Measurements from ENCODE around the gene SORBS1.
A peak's percentile ranks its signal among the peaks of the same experiment; 100 is the strongest.

SORBS1 gene

DNA sequence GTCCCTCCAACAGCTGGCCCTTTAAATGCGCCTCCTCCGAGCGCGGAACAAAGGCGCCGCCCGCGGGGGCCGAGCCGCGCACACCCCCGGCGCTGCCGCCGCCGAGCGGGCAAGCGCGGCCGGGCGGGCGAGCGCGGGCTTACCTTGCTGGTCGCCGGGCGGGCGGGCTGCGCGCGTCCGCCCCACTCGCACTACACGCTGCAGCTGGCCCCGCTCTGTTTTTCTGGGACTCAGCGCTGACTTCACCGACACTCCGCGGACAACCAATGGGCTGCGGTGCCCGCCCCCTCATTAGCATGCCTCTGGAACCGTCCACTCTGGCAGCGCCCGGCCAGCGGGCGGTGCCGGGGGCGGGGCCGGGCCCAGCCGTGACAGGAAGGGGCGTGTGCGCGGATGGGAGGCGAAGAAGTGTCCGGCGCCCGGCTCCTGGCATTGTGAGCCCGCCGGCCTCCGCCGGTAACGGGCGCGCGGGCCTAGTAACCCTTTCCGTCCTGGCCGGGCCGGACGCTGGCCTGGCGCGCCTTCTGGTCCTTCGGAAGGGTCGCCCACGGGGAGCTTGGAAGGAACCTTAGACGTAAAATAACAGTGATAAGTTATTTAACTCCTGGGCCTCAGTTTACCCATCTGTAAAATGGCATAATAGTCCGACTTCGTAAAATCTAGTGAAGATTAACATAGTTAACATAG lies at the start of gene SORBS1:
TSS of gene SORBS1 (minus strand) at position 195 of the 687 bp plus-strand sequence. CDS start 120,236 bp downstream, outside the sequence.
- peak; percentile 96 for DNase-seq

DNA sequence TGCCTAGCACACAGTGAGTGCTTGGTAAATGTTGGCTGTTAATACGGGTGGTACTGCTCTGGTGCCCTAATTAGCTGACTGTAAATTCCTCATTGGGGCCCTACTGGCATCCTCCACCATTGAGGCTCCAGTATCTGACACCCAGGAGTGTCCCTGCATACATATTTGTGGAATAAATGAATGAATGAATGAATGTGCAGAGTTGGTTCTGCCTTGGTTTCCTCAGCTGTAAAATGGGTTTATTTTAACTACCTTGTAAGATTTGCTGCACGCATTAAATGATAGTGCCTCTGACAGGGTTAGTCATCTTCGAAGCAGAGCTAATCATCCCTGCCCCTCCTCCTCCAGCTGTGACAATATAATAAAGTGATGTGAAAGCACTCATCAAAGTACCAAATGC lies 49.6 kb upstream of the SORBS1 start:
- no peak for DNase-seq

DNA sequence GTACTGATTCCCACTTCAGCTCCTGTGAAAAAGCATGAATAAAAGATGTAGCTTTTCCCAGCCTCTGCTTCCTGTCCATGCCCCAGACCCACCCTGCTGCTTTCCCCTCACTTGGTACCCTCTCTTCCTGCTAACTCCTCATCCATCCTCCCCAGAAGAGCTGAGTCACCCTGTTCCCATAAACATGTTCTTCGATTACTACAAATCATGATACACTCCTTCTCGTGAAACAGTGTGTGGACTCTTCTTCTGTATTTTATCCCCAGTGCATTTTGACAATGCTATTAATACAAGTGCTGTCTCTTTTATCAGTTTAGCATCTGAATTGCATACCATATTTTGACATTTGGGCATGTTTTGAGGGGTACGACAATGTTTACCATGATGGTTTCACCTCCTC lies 45.8 kb upstream of the SORBS1 start:
- DNase-seq: no peak

DNA sequence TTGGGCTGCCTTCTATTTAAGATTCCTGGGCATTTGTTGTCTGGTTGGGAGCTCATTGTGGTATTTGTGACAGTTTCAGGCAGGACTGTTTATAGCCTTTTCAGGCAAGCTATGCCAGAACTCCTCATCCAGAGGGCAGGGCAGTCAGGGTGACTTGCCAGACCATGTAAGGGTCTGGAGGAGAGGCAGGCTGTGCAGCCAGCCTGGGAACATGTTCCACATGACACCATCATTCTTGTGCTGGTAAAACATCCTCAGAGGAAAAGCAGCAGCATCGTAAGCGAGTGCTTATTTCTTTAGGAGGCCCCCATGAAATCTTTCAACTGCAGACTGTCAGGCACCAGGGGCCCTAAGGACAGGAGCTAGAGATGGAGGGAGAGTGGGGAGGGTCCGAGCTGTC lies 44.0 kb upstream of the SORBS1 start:
- DNase-seq: no peak

DNA sequence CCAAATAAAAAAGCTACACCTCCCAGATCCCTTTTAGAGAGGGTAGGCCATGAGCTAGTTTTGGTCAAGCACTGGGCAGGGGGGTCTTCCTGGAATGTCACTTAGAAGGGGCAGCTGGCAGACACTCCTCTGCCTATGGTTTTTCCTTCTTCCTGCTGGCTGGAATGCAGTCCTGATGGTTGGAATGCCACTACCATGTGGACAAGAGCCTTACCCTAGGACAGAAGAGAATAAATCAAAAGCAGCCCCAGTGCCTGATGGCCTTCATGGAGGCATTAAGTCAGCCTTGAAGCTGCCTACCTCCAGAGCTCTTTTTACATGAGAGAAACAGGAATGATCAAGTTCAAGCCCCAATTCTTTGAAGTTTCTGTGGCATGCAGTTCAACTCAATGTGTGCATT lies 43.5 kb upstream of the SORBS1 start:
- no peak for DNase-seq

DNA sequence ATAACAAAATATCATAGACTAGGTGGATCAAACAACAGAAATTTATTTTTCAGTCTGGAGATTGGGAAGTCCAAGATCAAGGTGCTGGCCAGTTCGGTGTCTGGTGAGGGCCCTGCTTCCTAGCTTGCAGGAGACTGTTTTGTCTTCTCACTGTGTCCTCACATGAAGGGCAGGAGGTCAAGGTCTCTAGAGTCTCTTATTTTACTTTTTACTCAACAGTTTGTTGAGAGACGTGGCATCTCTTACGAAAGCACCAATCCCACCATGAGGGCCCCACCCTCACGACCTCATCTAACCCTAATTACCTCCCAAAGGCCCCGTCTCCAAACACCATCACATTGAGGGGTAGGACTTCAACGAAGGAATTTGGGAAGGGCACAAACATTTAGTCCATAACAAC lies 41.2 kb upstream of the SORBS1 start:
- DNase-seq: no peak

DNA sequence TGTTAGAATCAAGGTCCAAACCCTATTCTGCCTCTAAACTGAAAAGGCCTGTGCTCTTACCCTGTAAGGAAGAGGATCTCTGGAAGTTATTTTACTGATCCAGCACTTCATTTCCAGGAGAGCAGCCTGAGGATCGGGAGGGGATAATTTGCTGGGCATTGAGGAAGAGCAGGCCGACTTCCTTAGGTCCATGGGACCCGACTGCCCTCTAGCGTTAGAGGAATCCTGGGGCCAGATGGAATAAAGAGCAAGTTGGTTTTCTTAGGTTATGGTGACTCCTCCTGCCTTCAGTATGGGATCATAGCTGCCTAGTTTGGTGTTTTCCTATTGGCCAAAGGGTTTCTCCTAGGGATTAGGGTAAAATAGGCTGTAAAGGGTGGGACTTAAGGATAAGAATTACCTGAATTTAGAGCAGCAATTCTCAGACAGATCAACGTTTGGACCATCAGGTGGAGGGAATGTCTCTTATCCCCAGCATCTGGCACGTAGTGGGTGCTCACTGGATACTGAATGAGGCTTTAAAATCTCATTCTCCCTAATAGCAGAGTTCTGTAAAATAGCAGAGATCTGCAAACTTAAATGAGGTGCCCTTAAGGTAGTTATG lies 40.0 kb upstream of the SORBS1 start:
- DNase-seq: peak; percentile 62

DNA sequence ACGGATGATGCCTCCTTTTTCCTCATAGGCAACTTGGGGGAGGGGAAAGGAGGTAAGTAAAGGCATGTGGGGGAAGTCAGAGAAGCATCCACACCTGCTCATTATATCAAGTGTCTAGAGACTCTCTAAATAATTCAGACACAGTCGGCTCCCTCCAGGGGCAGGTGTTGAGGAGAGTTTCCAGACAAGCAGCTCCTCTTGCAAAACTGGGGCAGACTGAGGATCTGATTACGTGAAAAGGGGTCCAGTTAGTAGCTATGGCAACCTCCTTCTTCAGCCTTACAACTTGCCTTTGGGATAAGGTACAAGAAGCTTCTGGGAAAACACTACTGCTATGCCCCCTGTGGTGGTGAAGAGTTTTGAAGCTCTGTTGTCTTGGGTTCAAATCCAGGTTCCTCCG lies 39.0 kb upstream of the SORBS1 start:
- no peak for DNase-seq

DNA sequence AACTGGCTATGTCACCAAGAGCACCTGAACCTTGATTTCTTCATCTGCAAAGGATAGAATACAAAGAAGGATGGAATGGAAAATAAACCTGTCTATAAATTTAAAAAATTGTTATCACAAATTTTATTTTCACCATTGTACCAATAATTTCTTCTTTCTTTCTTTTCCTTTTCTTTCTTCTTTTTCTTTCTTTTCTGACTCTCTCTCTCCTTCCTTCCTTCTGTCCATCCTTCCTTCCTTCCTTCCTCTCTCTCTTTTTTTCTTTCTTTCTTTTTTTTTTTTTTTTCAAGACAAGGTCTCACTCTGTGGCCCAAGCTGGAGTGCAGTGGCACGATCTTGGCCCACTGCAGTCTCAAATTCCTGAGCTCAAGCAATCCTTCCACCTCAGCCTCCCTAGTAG lies 36.6 kb upstream of the SORBS1 start:
- no peak for DNase-seq

DNA sequence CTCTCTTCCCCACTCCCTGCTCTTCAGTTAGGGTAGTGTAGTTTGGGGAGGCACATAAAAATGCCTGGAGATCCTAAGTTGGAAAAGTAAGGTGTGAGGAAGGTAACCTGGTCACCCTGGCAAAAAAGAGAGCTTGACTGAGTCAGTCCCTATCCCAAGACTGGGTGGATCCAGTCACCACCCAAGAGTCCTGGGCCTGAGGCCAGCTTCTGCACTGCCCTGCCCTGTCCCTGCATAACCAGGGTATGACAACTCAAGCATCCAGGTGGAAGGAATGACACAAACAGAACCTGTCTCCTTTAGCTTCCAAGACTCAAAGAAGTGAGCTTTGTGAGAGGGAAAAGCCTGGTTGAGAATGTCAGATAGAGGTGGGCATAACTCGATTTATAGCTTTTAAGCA lies 26.9 kb upstream of the SORBS1 start:
- no peak for DNase-seq

DNA sequence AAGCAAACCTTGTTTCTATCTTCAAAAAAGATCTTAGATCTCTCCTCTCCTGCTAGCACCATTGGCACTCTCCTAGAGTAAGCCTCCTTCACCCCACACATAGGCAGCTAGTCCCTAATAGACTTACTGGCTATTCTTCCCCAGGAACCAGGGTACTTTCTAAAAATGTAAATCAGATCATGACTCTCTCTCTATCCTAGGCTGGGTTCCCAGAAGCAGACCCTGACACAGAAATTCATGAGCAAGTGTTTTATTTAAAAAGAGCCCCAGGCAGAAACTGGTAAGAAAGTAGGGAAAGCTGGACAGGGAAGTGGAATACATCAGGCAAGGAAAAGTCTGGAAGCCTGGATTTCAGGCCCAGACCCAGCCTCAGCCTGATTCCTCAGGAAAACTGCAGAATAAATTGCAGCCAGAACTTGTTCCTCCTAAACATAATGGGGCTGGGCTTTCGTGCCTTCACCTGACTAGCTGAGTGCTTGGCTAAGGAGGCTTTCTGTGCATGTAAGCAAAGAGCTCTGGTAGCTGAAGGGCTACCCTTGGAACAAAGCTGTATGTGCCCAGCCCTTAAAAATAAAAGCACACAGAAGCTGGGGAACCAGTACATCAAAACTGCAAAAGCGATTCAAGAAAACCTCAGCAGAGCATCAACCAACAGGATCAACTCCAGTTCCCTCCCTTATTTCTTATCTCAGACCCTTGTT lies 18.8 kb upstream of the SORBS1 start:
- no peak for DNase-seq

DNA sequence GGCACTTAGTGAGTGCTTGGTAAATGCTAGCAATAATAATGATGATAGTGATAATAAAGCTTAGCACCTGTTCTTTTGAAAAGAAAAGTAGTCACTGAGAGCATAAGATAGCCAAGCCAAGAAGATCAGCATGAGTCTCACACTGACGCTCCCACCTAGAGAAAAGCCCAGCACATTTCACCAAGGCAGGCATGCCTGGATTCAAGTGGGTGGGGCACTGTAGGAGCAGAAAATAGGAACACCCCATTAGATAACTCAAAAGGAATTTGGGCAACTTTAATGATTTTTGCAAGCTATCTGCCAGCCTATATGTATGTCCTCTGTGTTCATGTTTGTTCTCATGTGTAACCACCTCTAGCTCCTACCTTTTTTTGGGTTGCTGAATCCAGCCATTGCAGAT lies 18.1 kb upstream of the SORBS1 start:
- no peak for DNase-seq

DNA sequence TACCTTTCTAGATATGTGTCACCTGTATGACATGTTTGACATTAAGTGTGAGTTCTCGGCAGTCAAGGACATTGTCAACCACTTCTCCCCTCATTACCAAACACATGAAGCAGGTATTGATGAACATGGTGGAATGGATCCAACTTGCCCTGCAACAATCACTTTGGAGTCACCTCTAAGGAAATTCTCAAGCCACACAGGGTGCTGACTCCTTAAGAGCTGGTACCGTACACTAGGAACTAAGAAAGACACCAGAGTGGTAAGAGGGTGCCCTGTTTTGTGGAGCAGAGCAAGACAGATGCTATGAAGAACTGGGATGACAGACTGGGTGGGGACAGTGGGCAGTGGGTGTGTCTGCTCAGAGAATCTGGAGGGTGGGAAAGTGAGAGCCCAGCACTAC lies 17.4 kb upstream of the SORBS1 start:
- DNase-seq: no peak

DNA sequence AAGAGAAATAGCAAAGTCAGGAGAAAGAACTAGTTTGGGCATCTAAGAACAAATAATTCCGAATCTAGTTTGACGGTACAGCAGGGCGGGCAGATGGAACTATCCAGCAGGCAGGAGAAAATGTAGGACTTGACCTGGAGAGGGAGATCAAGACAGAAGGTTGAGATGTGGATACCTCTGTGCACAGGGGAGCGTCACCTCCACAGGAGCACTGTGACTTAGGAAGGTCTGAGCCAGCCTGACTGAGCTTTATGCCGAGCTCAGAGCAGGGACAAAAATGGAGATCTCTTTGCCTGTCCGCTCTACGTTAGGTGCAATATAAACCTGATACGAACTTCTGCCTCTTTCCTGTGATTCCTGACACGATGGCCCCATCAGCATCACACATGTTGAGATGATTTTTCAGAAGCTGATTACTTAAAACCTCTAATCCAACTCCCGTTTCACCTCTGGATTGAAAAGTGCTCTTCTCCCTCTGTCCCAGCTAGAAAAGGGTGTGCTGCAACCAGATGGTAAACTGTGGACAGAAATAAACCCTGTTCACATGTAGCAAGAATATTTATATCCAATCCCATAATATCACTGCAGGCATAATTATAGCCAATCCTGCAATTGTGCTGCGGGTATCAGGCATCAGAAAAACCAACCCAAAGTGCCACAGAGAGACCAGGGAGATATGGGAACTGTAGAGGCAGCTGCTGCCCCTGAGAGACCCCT lies 13.6 kb upstream of the SORBS1 start:
- no peak for DNase-seq

DNA sequence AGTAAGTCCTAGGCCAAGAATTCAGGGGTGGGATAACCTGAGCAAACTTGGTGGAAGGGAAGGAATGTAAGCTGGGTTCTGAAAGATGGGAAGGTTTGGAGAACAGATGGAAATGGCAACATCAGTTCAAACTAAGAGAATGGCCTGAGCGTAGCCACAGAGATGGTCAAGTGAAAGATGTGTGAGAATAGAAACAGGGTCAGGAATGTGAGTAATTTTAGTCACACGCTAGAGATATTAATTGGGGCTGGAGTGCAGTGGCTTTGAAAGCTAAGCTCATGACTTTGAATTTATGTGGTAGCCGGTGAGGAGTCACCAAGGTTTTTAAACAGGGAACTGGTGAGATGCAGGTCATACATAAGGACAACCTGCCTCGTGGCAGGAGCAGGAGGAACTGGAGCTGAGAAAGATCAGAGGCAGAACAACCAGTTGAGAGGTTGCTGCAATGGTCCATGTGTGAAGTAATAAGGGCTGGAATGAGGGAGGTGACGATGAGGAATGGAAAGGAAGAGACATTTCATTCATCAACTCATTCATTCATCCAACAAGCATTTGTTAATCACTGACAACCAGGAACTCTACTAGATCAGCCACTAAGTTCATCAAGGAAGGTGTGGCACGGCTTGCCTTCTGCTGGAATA lies 12.9 kb upstream of the SORBS1 start:
- DNase-seq: no peak

DNA sequence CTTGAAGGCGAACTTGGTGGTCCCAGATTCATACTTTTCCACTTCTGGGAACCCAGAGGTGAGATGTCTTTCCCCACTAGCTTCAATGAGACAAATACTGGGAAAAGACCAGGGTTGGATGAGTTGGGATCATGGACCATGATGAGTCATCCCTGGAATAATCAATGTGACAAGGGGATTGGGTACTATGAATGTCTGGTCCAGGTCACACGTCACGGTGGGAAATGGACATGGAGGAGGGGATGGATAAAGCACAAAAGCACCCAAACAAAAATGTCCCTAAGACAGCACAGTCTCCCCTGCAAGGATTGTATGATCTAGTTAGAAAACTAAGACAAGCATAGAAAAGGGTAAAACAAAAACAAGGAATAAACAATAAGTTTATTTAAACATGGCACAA lies 12.4 kb upstream of the SORBS1 start:
- no peak for DNase-seq

DNA sequence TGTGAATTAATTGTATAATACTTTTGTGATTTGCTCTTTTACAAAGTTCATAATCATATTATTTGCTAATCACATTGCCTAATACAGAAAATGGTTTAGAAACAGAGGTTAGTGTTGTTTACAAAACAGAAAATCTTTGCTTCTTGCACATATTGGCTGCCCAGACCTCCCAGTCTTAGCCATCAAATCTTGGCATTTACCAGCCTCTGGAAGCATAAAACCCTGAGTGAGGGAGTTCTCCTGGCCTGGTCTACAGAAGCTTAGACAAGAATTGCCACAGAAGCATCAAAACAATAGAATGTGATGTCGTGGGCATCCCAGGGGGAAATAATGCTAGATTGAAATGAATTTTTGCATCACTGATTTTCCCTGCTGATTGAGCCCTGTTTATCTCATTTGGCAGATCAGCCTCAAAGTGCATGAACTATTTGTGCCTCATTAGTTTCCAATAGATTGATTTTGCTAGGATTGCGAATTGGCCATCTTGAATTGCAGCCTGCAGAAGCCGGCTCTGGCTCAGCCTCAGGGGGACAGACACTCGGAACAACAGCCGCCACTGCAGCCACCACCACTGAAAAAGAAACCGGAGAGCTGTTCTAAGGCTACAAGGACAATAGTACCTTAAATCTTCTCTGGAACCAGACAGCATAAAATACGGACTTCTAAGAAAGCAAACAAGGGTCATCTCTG lies 11.1 kb upstream of the SORBS1 start:
- DNase-seq: no peak

DNA sequence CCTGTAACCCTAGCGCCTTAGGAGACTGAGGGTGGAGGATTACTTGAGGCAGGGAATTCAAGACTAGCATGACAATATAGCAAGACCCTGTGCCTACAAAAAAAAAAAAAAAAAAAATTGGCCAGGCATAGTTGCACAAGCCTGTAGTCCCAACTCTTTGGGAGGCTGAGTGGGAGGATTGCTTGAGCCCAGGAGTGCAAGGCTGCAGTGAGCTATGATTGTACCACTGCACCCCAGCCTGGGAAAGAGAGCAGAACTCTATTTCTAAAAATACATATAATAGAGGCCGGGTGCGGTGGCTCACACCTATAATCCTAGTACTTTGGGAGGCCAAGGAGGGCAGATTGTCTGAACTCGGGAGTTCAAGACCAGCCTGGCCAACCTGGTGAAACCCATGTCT lies 10.2 kb upstream of the SORBS1 start:
- no peak for DNase-seq

DNA sequence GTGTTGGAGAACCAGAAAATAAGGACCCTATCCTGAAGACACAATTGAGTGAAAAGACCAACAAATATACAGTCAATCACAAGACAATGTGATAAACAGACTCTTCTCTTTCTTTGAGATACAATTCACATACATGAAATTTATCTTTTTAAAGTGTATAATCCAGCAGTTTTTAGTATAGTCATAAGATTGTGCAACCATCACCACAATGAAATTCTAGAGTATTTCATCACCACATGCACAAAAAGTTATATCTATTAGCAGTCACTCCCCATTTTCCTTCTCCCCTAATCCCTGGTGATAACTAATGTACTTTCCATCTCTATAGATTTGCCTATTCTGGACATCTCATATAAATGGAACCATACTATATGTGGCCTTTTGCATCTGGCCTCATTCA lies 8.2 kb upstream of the SORBS1 start:
- DNase-seq: peak; percentile 33

DNA sequence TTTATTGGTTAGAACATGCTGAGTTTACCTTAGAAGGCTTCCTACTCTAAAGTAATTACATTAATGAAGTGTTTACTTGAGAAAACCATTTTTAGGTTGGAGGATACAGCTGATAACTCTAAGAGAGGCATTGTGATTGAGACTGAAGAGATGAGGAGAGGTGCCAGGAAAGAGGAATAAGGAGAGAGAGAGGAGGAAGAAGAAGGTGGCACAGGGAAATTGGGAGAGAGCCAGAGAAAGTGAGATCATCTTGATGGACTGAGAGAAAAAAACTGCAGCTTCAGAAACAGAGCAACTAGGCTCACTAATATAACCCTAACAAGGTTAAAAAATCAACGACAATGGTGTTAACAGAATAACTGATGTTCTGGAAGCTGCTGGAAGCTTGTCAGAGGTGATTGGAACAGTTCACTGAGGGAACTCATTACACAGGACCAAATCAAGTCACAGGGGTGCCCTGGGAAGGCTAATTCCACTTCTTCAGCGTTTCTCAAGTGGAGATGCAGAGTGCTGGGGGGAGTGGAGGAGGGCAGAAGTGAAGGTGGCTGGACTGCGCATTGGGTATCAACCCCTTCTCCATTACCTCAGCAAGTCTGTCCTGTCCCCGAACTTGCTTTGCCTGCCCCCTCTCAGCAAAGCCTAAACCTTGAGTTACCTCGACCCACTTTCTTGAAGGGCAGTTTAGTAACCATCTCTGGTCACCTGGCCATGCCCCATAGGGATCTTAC lies 6.9 kb upstream of the SORBS1 start:
- no peak for DNase-seq

DNA sequence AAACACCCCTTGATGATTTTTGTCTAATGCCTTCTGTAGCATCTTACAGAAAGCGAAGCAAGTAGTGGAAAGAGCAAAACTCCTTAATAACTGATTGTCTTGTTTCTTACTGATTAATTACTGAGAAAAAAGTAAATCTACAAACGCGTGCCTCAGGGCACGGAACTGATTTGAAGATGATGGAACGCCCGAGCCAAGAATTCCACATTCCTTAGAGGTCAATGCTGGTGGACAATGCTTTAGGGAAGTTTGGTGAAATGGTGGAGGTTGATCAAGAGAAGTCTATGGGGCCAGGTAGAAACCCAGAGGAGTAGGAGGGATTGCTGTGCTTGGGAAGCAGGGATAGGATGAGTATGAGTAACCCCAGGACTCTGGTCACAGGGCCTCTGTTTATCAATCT lies 5.0 kb upstream of the SORBS1 start:
- DNase-seq: no peak

DNA sequence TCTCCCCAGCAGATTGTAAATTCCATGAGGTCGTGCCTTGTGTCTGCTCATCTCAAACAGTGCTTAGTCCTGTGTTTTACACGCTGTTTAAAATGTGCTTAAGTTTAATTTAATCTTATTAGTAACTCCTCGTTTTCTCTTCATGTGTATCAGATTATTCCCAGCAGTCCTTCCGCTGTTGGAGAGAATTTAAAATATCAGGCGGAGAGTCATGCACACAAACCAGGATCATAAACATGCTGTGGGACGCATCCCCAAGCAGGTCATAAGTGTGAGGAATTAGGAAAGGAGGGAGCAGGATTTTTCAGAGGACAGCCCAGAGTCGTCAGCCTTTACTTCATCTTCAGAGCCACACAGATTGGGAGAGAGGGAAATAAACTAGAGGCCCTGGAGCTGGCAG lies 4.2 kb upstream of the SORBS1 start:
- DNase-seq: no peak

Measured in inflammatory macrophage treated with lipopolysaccharide for 4 hours (primary cell).